Measurements from ENCODE around the gene FASN.

The FASN gene

GRCh38 chr17:82033359-82034085 lies 64.5 kb downstream of the FASN start:
- no peaks in the 10 kb centered on the region for H3K9me3 ChIP-seq (ENCODE audit: insufficient read depth, low read length)
- peaks cover 5% of the 10 kb centered on the region; the same call in 1 of the 2 replicates for H4K20me1 ChIP-seq (ENCODE audit: insufficient read depth, low read length)
- no peak for TF ChIP-seq CTCF (IDR thresholded peaks at IDR 0.05; ENCODE audit: low read depth, low read length)
- TF ChIP-seq EZH2phosphoT487 (IDR thresholded peaks at IDR 0.05; ENCODE audit: low read depth): no peak
- no peak overlapping the region for H3K4me2 ChIP-seq (ENCODE audit: low read length)
- no peak overlapping the region for H2AFZ ChIP-seq (ENCODE audit: low read depth, low read length)
- peaks cover 16% of the 10 kb centered on the region for H3K4me1 ChIP-seq (ENCODE audit: low read length)
- H3K79me2 ChIP-seq (ENCODE audit: low read length): peaks cover 7% of the 10 kb centered on the region
- H3K27me3 ChIP-seq (ENCODE audit: low read depth, low read length): no peaks in the 10 kb centered on the region
- H3K36me3 ChIP-seq (replicated peaks; ENCODE audit: low read depth, low read length): peaks cover 7% of the 10 kb centered on the region
- no peak overlapping the region for H3K9ac ChIP-seq (ENCODE audit: low read length)
- H3K4me3 ChIP-seq (ENCODE audit: low read length): no peak overlapping the region
- H3K27ac ChIP-seq (ENCODE audit: low read length): no peak overlapping the region

GRCh38 chr17:82031885-82032627 lies 66.0 kb downstream of the FASN start:
- Histone ChIP-seq H3K4me2 (ENCODE audit: low read length) (peak overlapping the region; percentile 60), H4K20me1 (ENCODE audit: insufficient read depth, low read length) (peaks cover 5% of the 10 kb centered on the region; the same call in 1 of the 2 replicates), H2AFZ (ENCODE audit: low read depth, low read length) (no peak overlapping the region), H3K36me3 (replicated peaks; ENCODE audit: low read depth, low read length) (peaks cover 7% of the 10 kb centered on the region), H3K27me3 (ENCODE audit: low read depth, low read length) (no peaks in the 10 kb centered on the region), H3K79me2 (ENCODE audit: low read length) (peaks cover 7% of the 10 kb centered on the region), H3K9ac (ENCODE audit: low read length) (0 out of 2 replicates have a peak overlapping the region, but pooled peaks have one; percentile 19), H3K4me1 (ENCODE audit: low read length) (peaks cover 26% of the 10 kb centered on the region), H3K9me3 (ENCODE audit: insufficient read depth, low read length) (no peaks in the 10 kb centered on the region), H3K4me3 (ENCODE audit: low read length) (peak overlapping the region; percentile 65), H3K27ac (ENCODE audit: low read length) (no peak overlapping the region)
- TF ChIP-seq EZH2phosphoT487 (IDR thresholded peaks at IDR 0.05; ENCODE audit: low read depth): no peak
- TF ChIP-seq CTCF (IDR thresholded peaks at IDR 0.05; ENCODE audit: low read depth, low read length): no peak

GRCh38 chr17:82031303-82031884 lies 66.6 kb downstream of the FASN start, which contains the start of gene RAC3:
TSS of gene RAC3 (plus strand) at chr17:82031678. CDS start at chr17:82031762, 84 bp downstream.
- peaks cover 25% of the 10 kb centered on the region for H3K4me1 ChIP-seq (ENCODE audit: low read length)
- no peaks in the 10 kb centered on the region; the same call in 1 of the 2 replicates for H4K20me1 ChIP-seq (ENCODE audit: insufficient read depth, low read length)
- H2AFZ ChIP-seq (ENCODE audit: low read depth, low read length): no peak within 1 kb of the TSS
- no peaks in the 10 kb centered on the region for H3K27me3 ChIP-seq (ENCODE audit: low read depth, low read length)
- H3K9ac ChIP-seq (ENCODE audit: low read length): peak within 1 kb of the TSS; percentile 19; the same call in 1 of the 2 replicates
- H3K36me3 ChIP-seq (replicated peaks; ENCODE audit: low read depth, low read length): peaks cover 5% of the 10 kb centered on the region
- H3K4me3 ChIP-seq (ENCODE audit: low read length): peak within 1 kb of the TSS; percentile 73
- no peak within 1 kb of the TSS for H3K27ac ChIP-seq (ENCODE audit: low read length)
- peak within 1 kb of the TSS; percentile 69 for H3K4me2 ChIP-seq (ENCODE audit: low read length)
- TF ChIP-seq CTCF (IDR thresholded peaks at IDR 0.05; ENCODE audit: low read depth, low read length): no peak
- TF ChIP-seq EZH2phosphoT487 (IDR thresholded peaks at IDR 0.05; ENCODE audit: low read depth): no peak
- H3K79me2 ChIP-seq (ENCODE audit: low read length): peaks cover 1% of the 10 kb centered on the region
- no peaks in the 10 kb centered on the region for H3K9me3 ChIP-seq (ENCODE audit: insufficient read depth, low read length)
